Kidney capillary endothelial cell (primary cell): ENCODE results near the gene CAGE1.

ENCODE experiments used
- DNase-seq: peaks from one replicate; pipeline ENCODE4 v3.0.0-alpha.2; 2018; ENCODE audit warnings: low spot score

The CAGE1 gene

DNA sequence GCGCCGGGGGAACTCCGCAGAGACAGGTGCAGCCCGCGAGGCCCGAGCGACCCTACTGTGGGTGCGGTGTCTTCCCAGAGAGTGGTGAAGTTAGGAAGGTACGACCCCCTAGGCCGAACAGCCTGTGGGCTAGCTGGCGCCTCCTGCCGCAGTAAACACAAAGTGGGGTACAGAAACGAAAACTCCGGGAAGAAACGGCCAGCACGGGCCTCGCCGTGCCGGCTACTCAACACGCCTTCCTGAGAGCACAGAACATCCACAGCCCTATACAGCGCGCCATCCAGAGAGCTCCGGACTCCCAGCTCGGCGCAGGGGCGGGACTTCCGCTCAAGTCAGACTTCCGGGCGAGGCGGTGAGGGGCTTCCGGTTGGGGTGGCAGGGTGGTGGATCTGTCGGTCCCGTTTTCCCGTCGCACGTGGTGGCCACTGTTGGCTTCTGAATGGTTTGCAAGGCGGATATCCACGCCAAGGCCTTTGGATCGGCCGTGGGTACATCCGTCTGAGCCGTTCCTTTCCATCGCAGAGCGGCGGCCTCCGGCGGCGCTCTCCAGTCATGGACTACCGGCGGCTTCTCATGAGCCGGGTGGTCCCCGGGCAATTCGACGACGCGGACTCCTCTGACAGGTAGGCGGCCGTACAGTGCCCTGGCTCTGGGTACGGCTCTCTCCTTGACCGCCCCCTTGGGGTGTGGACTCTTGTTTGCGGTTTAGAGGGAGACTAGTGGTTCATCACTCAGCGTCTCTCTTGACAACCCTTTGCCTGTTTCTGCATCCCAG lies at the start of gene CAGE1, which contains the start of gene RIOK1:
CAGE1 (minus strand) TSS at position 292 of the 775 bp plus-strand sequence. CDS start 2,569 bp downstream, outside the sequence.
RIOK1 (plus strand) TSS at position 358 of the 775 bp plus-strand sequence; CDS start at position 553, 195 bp downstream.
- peak; percentile 92 for DNase-seq

GRCh38 chr6:7439228-7439627 lies 49.7 kb upstream of the CAGE1 start:
- no peak for DNase-seq

- DNase-seq, result no peak
Measured at GRCh38 chr6:7438011-7438410, 48.5 kb upstream of the CAGE1 start.

- DNase-seq, result no peak
Measured at GRCh38 chr6:7434672-7435071, 45.1 kb upstream of the CAGE1 start.

GRCh38 chr6:7433121-7433617 lies 43.6 kb upstream of the CAGE1 start:
- no peak for DNase-seq

DNA sequence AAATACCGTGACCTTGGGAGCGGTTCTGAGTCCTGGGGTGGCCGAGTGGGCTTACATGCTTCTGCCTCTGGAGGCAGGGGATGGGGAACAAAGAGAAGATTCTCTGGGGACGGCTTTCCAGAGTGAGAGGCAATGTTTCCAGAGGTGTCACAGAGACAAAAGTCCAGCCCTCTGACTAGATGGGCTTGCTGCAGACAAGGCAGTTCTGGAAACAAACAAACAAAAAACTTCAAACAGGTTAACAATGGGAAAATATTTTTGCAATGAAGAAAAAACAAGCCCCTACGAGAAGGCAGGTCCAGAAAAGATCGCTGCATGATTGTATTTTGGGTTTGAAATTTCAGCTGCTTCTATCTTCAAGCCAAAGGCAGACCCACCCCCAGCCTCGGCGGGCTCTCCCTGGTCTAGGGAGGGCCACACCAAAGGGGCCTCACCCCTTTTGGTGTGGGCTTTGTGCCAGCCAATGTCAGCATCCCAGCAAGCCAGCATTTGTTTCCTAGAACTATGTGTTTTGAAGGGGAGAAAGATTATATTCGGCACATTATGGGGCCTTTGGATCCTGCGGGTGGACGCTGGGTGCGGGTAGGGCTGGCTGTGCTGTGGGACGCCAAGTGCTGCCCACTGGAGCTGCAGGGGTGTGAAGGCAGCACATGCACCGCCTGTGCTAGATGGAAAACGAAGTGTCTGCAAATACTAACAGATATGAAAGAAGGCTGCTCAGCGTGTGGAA lies 43.0 kb upstream of the CAGE1 start:
- DNase-seq, result no peak

DNA sequence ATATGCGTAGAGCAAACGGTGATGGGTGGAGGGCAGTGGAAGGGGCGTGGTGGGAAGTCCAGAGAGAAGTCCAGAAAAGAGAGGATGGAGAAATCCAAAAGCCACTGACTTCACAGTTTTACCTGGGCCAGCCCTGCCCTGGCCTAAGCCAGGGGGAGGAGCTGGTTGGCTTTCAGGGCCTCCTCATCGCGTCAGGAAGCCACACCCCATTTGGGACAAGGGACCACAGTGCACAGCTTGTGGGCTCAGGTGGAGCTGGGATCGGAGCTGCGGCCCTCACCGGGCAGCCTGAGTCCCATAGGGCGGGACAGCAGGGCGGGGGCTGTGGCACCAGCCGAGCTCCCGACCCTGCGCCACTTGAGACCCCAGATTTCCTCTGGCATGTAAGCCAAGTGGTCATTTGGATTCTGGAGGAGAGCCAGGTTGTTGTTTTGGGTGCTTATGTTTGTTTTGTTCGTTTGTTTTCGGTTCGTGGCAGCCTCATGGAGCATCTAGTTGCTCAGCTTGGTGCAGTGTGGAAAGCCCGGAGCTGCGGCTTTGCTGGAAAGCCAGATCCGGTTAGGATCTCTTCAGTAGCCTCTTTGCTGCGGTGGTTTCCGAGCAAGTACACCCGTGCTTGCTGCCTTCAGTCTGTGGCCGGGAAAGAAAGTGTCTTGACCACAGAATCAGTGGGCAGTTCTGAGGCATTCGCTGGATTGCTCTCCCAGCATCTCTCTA lies 42.3 kb upstream of the CAGE1 start:
- DNase-seq, result no peak

- no peak for DNase-seq
Measured at GRCh38 chr6:7431313-7431673, 41.8 kb upstream of the CAGE1 start.

DNA sequence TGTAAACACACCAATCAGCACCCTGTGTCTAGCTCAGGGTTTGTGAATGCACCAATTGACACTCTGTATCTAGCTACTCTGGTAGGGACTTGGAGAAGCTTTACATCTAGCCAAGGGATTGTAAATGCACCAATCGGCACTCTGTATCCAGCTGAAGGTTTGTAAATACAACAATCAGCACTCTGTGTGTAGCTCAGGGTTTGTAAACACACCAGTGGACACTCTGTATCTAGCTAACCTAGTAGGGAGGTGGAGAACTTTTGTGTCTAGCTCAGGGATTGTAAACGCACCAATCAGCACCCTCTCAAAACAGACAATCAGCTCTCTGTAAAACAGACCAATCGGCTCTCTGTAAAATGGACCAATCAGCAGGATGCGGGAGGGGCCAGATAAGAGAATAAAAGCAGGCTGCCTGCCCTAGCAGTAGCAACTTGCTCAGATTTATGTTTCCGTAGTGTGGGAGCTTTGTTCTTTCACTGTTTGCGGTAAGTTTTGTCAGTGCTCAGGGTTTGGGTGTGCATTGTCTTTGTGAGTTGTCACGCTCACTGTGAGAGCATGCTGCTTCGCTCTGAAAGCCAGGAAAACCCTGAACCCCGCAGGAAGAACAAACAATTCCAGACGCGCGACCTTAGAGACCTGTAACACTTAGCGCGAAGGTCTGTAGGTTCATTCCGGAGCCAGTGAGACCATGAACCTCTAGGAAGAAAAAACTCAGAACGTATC lies 37.1 kb upstream of the CAGE1 start:
- DNase-seq, result peak; percentile 23

GRCh38 chr6:7425808-7426190 lies 36.3 kb upstream of the CAGE1 start:
- no peak for DNase-seq

DNA sequence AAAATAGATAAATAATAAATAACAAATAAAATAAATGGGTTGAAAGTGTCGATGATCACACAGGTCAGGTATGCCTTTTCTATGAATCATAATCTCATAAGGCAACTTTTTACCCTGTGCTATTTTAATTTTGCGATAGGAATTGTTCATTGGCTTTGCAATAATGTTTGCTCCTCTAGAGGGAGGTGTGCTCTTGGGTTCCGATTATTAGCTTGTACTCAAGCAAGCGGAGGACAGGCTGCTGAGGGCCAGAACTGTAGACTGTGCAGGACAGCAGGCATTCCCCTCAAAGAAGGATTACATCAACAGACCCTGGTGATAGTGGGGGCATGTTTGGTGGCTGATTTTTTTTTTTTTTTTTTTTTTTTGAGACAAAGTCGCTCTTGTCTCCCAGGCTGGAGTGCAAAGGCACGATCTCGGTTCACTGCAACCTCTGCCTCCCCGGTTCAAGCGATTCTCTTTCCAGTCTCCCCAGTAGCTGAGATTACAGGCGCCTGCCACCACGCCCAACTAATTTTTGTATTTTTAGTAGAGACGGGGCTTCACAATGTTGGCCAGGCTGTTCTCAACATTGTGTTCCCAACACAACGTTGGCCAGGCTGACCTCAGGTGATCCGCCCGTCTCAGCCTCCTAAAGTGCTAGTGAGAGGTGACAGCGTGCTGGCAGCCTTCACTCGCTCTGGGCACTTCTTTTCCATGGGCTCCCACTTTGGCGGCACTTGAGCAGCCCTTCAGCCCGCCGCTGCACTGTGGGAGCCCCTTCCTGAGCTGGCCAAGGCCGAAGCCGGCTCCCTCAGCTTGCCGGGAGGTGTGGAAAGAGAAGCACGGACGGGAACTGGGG lies 35.6 kb upstream of the CAGE1 start:
- DNase-seq, result no peak

- DNase-seq, result no peak
Measured at GRCh38 chr6:7424058-7424457, 34.5 kb upstream of the CAGE1 start.

GRCh38 chr6:7421066-7421465 lies 31.5 kb upstream of the CAGE1 start:
- no peak for DNase-seq

GRCh38 chr6:7419065-7419464 lies 29.5 kb upstream of the CAGE1 start:
- no peak for DNase-seq

DNA sequence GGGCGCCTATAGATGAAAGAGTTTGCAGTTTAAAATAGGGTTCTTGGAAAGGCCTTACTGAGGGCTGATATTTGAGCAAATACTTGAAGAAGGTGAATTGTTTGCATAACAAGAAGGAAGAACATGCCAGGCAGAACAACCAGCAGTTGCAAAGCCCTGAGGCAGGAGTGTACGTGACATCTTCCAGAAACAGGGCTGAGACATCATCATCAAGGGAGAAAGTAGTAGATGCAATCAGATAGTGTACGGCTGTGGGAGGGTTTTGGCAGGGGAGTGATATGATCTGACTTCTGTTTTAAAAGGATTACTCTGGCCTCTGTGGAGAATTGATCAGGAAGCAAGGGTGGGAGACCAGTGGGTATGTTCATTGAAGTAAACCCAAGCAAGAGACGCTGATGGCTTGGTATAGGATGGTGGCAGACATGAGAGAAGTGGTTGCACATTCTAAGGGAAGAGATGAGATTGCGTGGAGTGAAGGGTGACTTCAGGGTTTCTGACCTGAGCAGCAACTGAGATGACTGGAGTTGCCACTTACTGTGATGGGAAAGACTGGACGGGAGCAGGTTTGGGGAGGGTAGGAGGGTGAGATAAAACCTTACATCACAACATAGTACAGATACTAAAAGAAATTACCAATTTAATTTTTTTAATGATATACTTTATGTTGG lies 28.8 kb upstream of the CAGE1 start:
- no peak for DNase-seq

DNA sequence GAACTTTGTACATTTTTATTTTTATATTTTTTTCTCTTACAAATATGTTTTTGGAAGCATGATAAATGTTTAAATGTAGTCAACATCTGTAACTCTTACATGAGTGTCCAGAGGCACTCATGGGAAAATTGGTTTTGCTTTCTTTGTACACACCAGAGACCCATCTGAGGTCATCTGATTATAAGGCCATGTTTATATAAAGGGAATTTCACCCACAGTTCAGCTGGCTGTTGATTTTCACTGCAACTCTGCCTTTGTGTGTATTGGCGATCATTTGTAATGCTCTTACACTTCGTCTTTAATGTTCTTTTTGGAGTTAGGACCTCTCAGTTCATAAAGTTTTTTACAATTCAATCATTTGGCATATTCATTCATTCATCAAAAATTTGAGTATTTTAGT lies 28.1 kb upstream of the CAGE1 start:
- DNase-seq, result no peak

DNA sequence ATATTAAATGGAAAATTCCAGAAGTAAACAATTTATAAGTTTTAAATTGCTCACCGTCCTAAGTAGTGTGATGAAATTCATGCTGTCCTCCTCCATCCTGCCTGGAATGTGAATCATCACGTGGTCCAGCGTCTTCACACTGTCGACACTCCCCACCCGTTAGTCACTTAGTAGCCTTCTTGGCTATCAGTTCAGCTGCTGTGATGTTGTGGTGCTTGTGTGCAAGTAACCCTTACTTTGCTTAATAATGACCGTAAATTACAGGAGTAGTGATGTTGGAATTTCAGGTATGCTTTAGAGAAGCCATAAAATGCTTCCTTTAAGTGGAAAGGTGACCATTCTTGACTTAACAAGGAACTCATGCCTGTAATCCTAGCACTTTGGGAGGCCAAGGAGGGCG lies 25.3 kb upstream of the CAGE1 start:
- no peak for DNase-seq

DNA sequence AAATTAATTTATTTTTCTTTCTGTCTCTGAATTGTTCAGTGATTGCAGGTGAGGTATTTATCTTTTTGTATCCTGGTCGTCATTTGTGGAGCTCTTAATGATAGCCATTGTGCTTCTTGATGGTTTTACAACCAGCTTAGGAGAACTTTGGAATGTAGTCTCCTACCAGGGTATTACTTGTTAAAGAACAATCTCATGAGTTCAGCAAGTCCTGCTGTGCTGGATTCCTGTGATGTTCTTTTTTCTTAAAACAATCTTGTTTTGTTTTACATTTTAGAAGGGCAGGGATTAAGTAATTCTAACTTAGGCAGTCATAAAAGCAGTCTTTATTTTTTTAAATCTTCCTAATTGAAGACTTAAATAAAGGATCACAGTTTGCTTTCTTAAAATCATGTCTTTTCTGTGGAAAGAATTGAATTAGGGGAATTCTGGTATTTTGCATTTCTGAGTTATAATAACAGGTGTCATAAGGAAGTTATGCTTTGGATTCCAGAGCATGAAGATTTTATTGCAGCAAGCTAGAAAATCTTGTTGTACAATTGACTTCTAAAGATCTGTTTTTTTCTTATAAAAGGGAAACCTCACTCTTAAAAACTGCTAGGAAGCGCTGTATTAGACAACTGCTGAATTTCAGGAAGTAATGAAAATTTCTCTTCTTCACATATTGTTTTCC lies 23.7 kb upstream of the CAGE1 start:
- no peak for DNase-seq

DNA sequence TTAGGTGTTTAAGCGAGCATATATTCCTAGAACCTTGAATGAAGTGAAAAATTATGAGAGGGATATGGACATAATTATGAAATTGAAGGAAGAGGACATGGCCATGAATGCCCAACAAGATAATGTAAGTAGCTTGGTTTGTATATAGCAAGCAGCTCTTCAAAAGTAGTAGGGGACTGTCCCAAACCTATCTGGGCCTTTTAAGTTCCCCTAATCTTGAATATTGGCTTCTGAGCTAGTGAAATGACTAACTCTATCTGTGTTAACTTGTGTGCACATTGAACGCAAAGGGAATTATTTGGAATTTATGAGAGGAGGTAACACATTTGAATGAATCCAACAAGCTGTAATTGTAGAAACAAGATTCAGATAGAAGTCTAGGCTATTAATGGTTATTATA lies 21.8 kb upstream of the CAGE1 start:
- no peak for DNase-seq

- DNase-seq, result no peak
Measured at GRCh38 chr6:7410851-7411250, 21.3 kb upstream of the CAGE1 start.
